Breast epithelium (tissue), 4 donors: ENCODE data around the gene CCER1. TPM values are rescaled to one million over a fixed set of nuclear protein-coding genes. Genes with fewer than 3 reads are reported as not detected.

Source experiments
- DNase-seq, 2 donors: peaks; one replicate each; pipeline ENCODE4 v3.0.0-alpha.2; 2019; ENCODE audit warnings: low spot score in 2 of 2
- H3K27ac ChIP-seq, 2 donors: fragments of 200-600 bp; sonication (generic) in 1 of 2; one replicate each; pipeline ENCODE4 v1.5.1; 2016 to 2019; ENCODE audit warnings: mild to moderate bottlenecking in 1 of 2
- H3K27me3 ChIP-seq, 2 donors: fragments of 200-600 bp; sonication (generic) in 1 of 2; one replicate each; pipeline versions ENCODE4 v1.5.1 to v1.6.0; 2017 to 2019; ENCODE audit warnings: control low read depth in 1 of 2, mild to moderate bottlenecking in 1 of 2
- H3K36me3 ChIP-seq: fragments of 200-600 bp; one replicate; pipeline ENCODE4 v1.5.1; 2019
- H3K4me1 ChIP-seq, 2 donors: fragments of 200-600 bp; sonication (generic); one replicate each; pipeline ENCODE4 v1.5.1; 2016 to 2019; ENCODE audit warnings: control low read depth in 1 of 2
- H3K4me3 ChIP-seq, 3 donors: fragments of 200-600 bp; sonication (generic); 1 replicate in 2 of 3; 2 replicates in 1 of 3; pipeline ENCODE4 v1.5.1; 2016 to 2019; ENCODE audit warnings: mild to moderate bottlenecking in 3 of 3, moderate library complexity in 2 of 3
- H3K9me3 ChIP-seq, 2 donors: fragments of 200-600 bp; sonication (generic) in 1 of 2; one replicate each; pipeline ENCODE4 v1.5.1; 2016 to 2019; ENCODE audit warnings: control low read depth in 1 of 2
- CTCF ChIP-seq, 3 donors: fragments of 450-650 bp; IDR thresholded peaks; one replicate each; pipeline ENCODE4 v1.5.1; 2016 to 2017; ENCODE audit warnings: antibody characterized with exemption in 3 of 3, mild to moderate bottlenecking in 3 of 3, moderate library complexity in 3 of 3
- POLR2A ChIP-seq: fragments of 450-650 bp; IDR thresholded peaks from one replicate; pipeline ENCODE4 v1.6.1; 2016; ENCODE audit warnings: antibody characterized with exemption, mild to moderate bottlenecking, moderate library complexity
- POLR2AphosphoS5 ChIP-seq, 3 donors: sonication (generic); formaldehyde crosslinking; IDR thresholded peaks; one replicate each; pipeline ENCODE4 v1.6.1; 2017; ENCODE audit warnings: antibody characterized with exemption in 3 of 3
- intact Hi-C: fragments of 100-400 bp; cut with DNase I; formaldehyde crosslinking; loops from one replicate; pipeline ENCODE4 v1.15.1; 2023; ENCODE audit warnings: low total_unique reads
- total RNA-seq, 3 donors: library from RNA; depleted of rRNA; stranded (reverse); fragments of >200 nt; gene quantifications; one replicate each; pipeline ENCODE4 v1.1.0, GENCODE V29; 2016

The CCER1 gene
- total RNA-seq, 3 donors from 2014 or later = not detected

GRCh38 chr12:90920222-90920621 lies 34.8 kb downstream of the CCER1 start:
- no peak for TF ChIP-seq POLR2A
- TF ChIP-seq CTCF (IDR thresholded peaks at IDR 0.05) = no peak
- no peak for TF ChIP-seq POLR2AphosphoS5 (IDR thresholded peaks at IDR 0.05)
- H3K4me3 ChIP-seq = no peak overlapping the region
- H3K27ac ChIP-seq = no peak overlapping the region
- no peaks in the 10 kb centered on the region for H3K27me3 ChIP-seq
- no peak for DNase-seq
- no peaks in the 10 kb centered on the region for H3K9me3 ChIP-seq
- H3K4me1 ChIP-seq = no peaks in the 10 kb centered on the region
- no peaks in the 10 kb centered on the region for H3K36me3 ChIP-seq
- intact Hi-C loops = no loop called here

GRCh38 chr12:90917431-90917830 lies 37.5 kb downstream of the CCER1 start:
- no peak for DNase-seq
- H3K36me3 ChIP-seq = no peaks in the 10 kb centered on the region
- no peaks in the 10 kb centered on the region for H3K4me1 ChIP-seq
- no peak overlapping the region for H3K4me3 ChIP-seq
- H3K9me3 ChIP-seq = peaks cover 0 to 5% of the 10 kb centered on the region in 2 donors
- intact Hi-C loops = no loop called here
- TF ChIP-seq CTCF (IDR thresholded peaks at IDR 0.05) (no peak), POLR2A (no peak), POLR2AphosphoS5 (IDR thresholded peaks at IDR 0.05) (no peak)
- no peaks in the 10 kb centered on the region for H3K27me3 ChIP-seq
- H3K27ac ChIP-seq = no peak overlapping the region

- H3K4me3 ChIP-seq = no peak overlapping the region
- DNase-seq = no peak
- no peaks in the 10 kb centered on the region for H3K4me1 ChIP-seq
- TF ChIP-seq POLR2AphosphoS5 (IDR thresholded peaks at IDR 0.05) (no peak), POLR2A (no peak), CTCF (IDR thresholded peaks at IDR 0.05) (no peak)
- intact Hi-C loops = no loop called here
- no peaks in the 10 kb centered on the region for H3K36me3 ChIP-seq
- H3K27me3 ChIP-seq = no peaks in the 10 kb centered on the region
- peaks cover 0 to 5% of the 10 kb centered on the region in 2 donors for H3K9me3 ChIP-seq
- H3K27ac ChIP-seq = no peak overlapping the region
Measured at GRCh38 chr12:90916516-90916915, 38.5 kb downstream of the CCER1 start.

GRCh38 chr12:90915353-90915752 lies 39.6 kb downstream of the CCER1 start:
- Histone ChIP-seq H3K4me1 (no peaks in the 10 kb centered on the region), H3K27me3 (no peaks in the 10 kb centered on the region), H3K9me3 (peaks cover 0 to 5% of the 10 kb centered on the region in 2 donors), H3K36me3 (no peaks in the 10 kb centered on the region), H3K27ac (no peak overlapping the region), H3K4me3 (no peak overlapping the region)
- intact Hi-C loops = no loop called here
- TF ChIP-seq POLR2A (no peak), CTCF (IDR thresholded peaks at IDR 0.05) (no peak), POLR2AphosphoS5 (IDR thresholded peaks at IDR 0.05) (no peak)
- no peak for DNase-seq

GRCh38 chr12:90910958-90911357 lies 44.0 kb downstream of the CCER1 start:
- H3K9me3 ChIP-seq = peaks cover 0 to 5% of the 10 kb centered on the region in 2 donors
- TF ChIP-seq CTCF (IDR thresholded peaks at IDR 0.05) (no peak), POLR2AphosphoS5 (IDR thresholded peaks at IDR 0.05) (no peak), POLR2A (no peak)
- H3K4me1 ChIP-seq = no peaks in the 10 kb centered on the region
- intact Hi-C loops = no loop called here
- no peak for DNase-seq
- no peaks in the 10 kb centered on the region for H3K36me3 ChIP-seq
- H3K4me3 ChIP-seq = no peak overlapping the region
- H3K27ac ChIP-seq = no peak overlapping the region
- no peaks in the 10 kb centered on the region for H3K27me3 ChIP-seq
